HG03064 (cell line): ENCODE measurements around the gene ZDHHC6.
"Not testable (repeated sequence)": the region's sequence is repeated elsewhere in the genome, so short reads cannot be mapped to it uniquely, and the experiment has no call there.

ENCODE experiments used
- ATAC-seq: cut with Tn5 transposase; IDR thresholded peaks from one replicate; pipeline ENCODE4 v1.9.1; 2021; ENCODE audit warnings: low read depth; ENCODE audit not compliant: unreplicated experiment

ZDHHC6 gene

GRCh38 chr10:112446055-112446854 is 459 bp downstream of the ZDHHC6 start:
- ATAC-seq: peak; percentile 47

- no peak for ATAC-seq
Observed at GRCh38 chr10:112442063-112442462, 4.7 kb downstream of the ZDHHC6 start.

- ATAC-seq: no peak
Observed at GRCh38 chr10:112441520-112441919, 5.2 kb downstream of the ZDHHC6 start.

- no peak for ATAC-seq
Observed at GRCh38 chr10:112438356-112438755, 8.4 kb downstream of the ZDHHC6 start.

- ATAC-seq: no peak
Observed at GRCh38 chr10:112434988-112435619, 11.6 kb downstream of the ZDHHC6 start.

GRCh38 chr10:112433136-112433535 is 13.6 kb downstream of the ZDHHC6 start:
- no peak for ATAC-seq

GRCh38 chr10:112429654-112430230 is 17.0 kb downstream of the ZDHHC6 start:
- no peak for ATAC-seq

- ATAC-seq: no peak
Observed at GRCh38 chr10:112429147-112429546, 17.6 kb downstream of the ZDHHC6 start.

- ATAC-seq: no peak
Observed at GRCh38 chr10:112426111-112426510, 20.6 kb downstream of the ZDHHC6 start.

GRCh38 chr10:112424651-112425050 is 22.1 kb downstream of the ZDHHC6 start:
- no peak for ATAC-seq

GRCh38 chr10:112421731-112422130 is 25.0 kb downstream of the ZDHHC6 start:
- no peak for ATAC-seq

GRCh38 chr10:112412696-112413095 is 34.0 kb downstream of the ZDHHC6 start:
- ATAC-seq: no peak

GRCh38 chr10:112409755-112410154 is 37.0 kb downstream of the ZDHHC6 start:
- ATAC-seq: no peak

- ATAC-seq: no peak
Observed at GRCh38 chr10:112409299-112409698, 37.4 kb downstream of the ZDHHC6 start.

- ATAC-seq: no peak
Observed at GRCh38 chr10:112407696-112408095, 39.0 kb downstream of the ZDHHC6 start.

- not testable (repeated sequence) for ATAC-seq
Observed at GRCh38 chr10:112406806-112407205, 39.9 kb downstream of the ZDHHC6 start.

- no peak for ATAC-seq
Observed at GRCh38 chr10:112404617-112405016, 42.1 kb downstream of the ZDHHC6 start.

- no peak for ATAC-seq
Observed at GRCh38 chr10:112402917-112403316, 43.8 kb downstream of the ZDHHC6 start.

GRCh38 chr10:112397592-112397991 is 49.1 kb downstream of the ZDHHC6 start:
- no peak for ATAC-seq

- ATAC-seq: no peak
Observed at GRCh38 chr10:112395809-112396530, 50.7 kb downstream of the ZDHHC6 start.

GRCh38 chr10:112394475-112394875 is 52.2 kb downstream of the ZDHHC6 start:
- ATAC-seq: no peak
